Measurements from ENCODE around the gene SLC15A4. TPM values are rescaled to one million over a fixed set of nuclear protein-coding genes. Genes with fewer than 3 reads are reported as not detected.

SLC15A4 gene
- total and polyA plus RNA-seq, 9 of the 15 experiments (the other 6 are each of a cell fraction or from before 2014, with no cell fraction given) = 5.5 to 20.8 (median 10.1) TPM

GRCh38 chr12:128867466-128867865, 43.7 kb upstream of the SLC15A4 start:
- CTCF ChIA-PET (ENCODE audit: low intra/inter-chr PET ratio) = no interaction called here
- H3K9me1 ChIP-seq (ENCODE audit: control insufficient read depth, insufficient read depth, low read length) = no peaks in the 10 kb centered on the region
- no peaks in the 10 kb centered on the region for H3K79me2 ChIP-seq (ENCODE audit: control insufficient read depth, insufficient read depth, low read length)
- no peak for TF ChIP-seq ZNF253 (CRISPR knock-in tag; conservative IDR thresholded peaks at IDR 0.05)
- no peak for TF ChIP-seq ZNF561 (CRISPR knock-in tag; conservative IDR thresholded peaks at IDR 0.05)
- no peak for TF ChIP-seq ZNF655 (CRISPR knock-in tag; IDR thresholded peaks at IDR 0.05)
- no peak for TF ChIP-seq POLR2AphosphoS5 (IDR thresholded peaks at IDR 0.05; ENCODE audit: control insufficient read depth, insufficient read depth, low read depth, low read length)
- no peak for TF ChIP-seq ZNF12 (CRISPR knock-in tag; IDR thresholded peaks at IDR 0.05)
- TF ChIP-seq KLF10 (CRISPR knock-in tag; IDR thresholded peaks at IDR 0.05) = no peak
- no peak for TF ChIP-seq ZNF79 (CRISPR knock-in tag; IDR thresholded peaks at IDR 0.05; ENCODE audit: low read depth)
- no peak for TF ChIP-seq JUN (IDR thresholded peaks at IDR 0.05; ENCODE audit: borderline replicate concordance, low read depth, low read length)
- no peak for TF ChIP-seq JUN (CRISPR knock-in tag; IDR thresholded peaks at IDR 0.05; ENCODE audit: borderline replicate concordance)
- TF ChIP-seq COPS2 (conservative IDR thresholded peaks at IDR 0.05) = no peak
- no peak for TF ChIP-seq ZNF318 (IDR thresholded peaks at IDR 0.05; ENCODE audit: borderline replicate concordance in 1 of 2, low read depth in 1 of 2)
- TF ChIP-seq ZBTB26 (CRISPR knock-in tag; IDR thresholded peaks at IDR 0.05) = no peak
- TF ChIP-seq BMI1 (IDR thresholded peaks at IDR 0.05; ENCODE audit: low read length) = no peak
- intact Hi-C loops (cut with micrococcal nuclease) = no loop called here
- H3K36me3 ChIP-seq (ENCODE audit: control insufficient read depth, insufficient read depth, low read length) = no peaks in the 10 kb centered on the region
- FAIRE-seq = no peak
- no peak for ATAC-seq
- peaks cover 14 to 48% of the 10 kb centered on the region in 2 experiments; a peak in 4 of 5 replicates for H3K27me3 ChIP-seq (ENCODE audit: control insufficient read depth in 2 of 2, insufficient read depth in 2 of 2, low read length in 2 of 2)
- no peak overlapping the region for H2AFZ ChIP-seq (ENCODE audit: low read depth, low read length)
- in situ Hi-C loops (cut with MboI) = no loop called here
- H3K27ac ChIP-seq (ENCODE audit: extremely low read depth, low read depth, low read length) = no peak overlapping the region
- no peaks in the 10 kb centered on the region for H3K4me1 ChIP-seq (replicated peaks in 1 of 2; ENCODE audit: control insufficient read depth in 2 of 2, insufficient read depth in 2 of 2, low read length in 2 of 2)
- H3K4me2 ChIP-seq (ENCODE audit: insufficient read depth, low read length) = no peak overlapping the region
- H3K4me3 ChIP-seq = no peak overlapping the region
- no TSS peak for BruUV-seq (replicated peaks)
- no peak for DNase-seq (ENCODE audit: extremely low read depth in 1 of 4, low spot score in 3 of 4)
- no peak overlapping the region for H3K9ac ChIP-seq (ENCODE audit: insufficient read depth in 1 of 2, low read depth in 2 of 2, low read length in 2 of 2)
- POLR2A ChIA-PET = no interaction called here
- WGBS (ENCODE audit: insufficient coverage, low coverage, missing lambda C conversion rate) = under 1% methylated on average over 13 of the region's 13 CpGs
- H4K20me1 ChIP-seq (replicated peaks; ENCODE audit: control insufficient read depth, insufficient read depth, low read length) = peaks cover 3% of the 10 kb centered on the region; the same call in 1 of the 2 replicates
- H3K9me3 ChIP-seq (replicated peaks; ENCODE audit: control insufficient read depth, insufficient read depth, low read depth, low read length) = no peaks in the 10 kb centered on the region
